Metanephros (tissue), 1 donor: ENCODE results near the gene ZNF71. TPM values are rescaled to one million over a fixed set of nuclear protein-coding genes. Genes with fewer than 3 reads are reported as not detected.

Experiments
- total RNA-seq: library from RNA; depleted of rRNA; stranded (reverse); fragments of >200 nt; gene quantifications from one replicate; pipeline ENCODE4 v1.2.3, GENCODE V29; 2014

The ZNF71 gene
- total RNA-seq, result 13.8 TPM

GRCh38 chr19:56594783-56595547, at the start of gene ZNF71:
Gene ZNF71, plus strand, starts transcription at chr19:56595302. Its CDS starts 6,257 bp downstream, at chr19:56601559.

GRCh38 chr19:56567274-56568120, 27.6 kb upstream of the ZNF71 start, which contains the start of gene ZNF470:
Gene ZNF470, plus strand, starts transcription at chr19:56567468. Its CDS starts 2,844 bp downstream, at chr19:56570312.

GRCh38 chr19:56642711-56643459, 47.8 kb downstream of the ZNF71 start, which contains the start of gene SMIM17:
Gene SMIM17, plus strand, starts transcription at chr19:56643159. Its CDS starts 2,509 bp downstream, at chr19:56645668.

GRCh38 chr19:56671613-56671994, 76.5 kb downstream of the ZNF71 start, which contains the start of gene ZNF835:
Gene ZNF835, minus strand, starts transcription at chr19:56671757. Its CDS starts 6,559 bp downstream, at chr19:56665198.

Other genes with a start within 250 kb of the ZNF71 start
- 4.8 TPM for gene ZNF582, start 201.8 kb upstream of the ZNF71 start, total RNA-seq
- 7.2 TPM for gene ZNF583, start 191.0 kb upstream of the ZNF71 start, total RNA-seq
- gene ZNF667, start 118.0 kb upstream of the ZNF71 start, total RNA-seq, result 9.1 TPM
- 9.3 TPM for gene ZNF471, start 87.4 kb upstream of the ZNF71 start, total RNA-seq
- gene ZFP28, start 56.4 kb upstream of the ZNF71 start, total RNA-seq, result 7.6 TPM
- 4.9 TPM for gene ZNF470, start 27.8 kb upstream of the ZNF71 start, total RNA-seq
- 0.88 TPM for gene SMIM17, start 47.9 kb downstream of the ZNF71 start, total RNA-seq
- 7.1 TPM for gene ZNF835, start 76.5 kb downstream of the ZNF71 start, total RNA-seq
- gene PEG3, start 245.4 kb downstream of the ZNF71 start, total RNA-seq, result 71.2 TPM
- gene ZIM2, start 245.4 kb downstream of the ZNF71 start, total RNA-seq, result 3.9 TPM